Activated T-helper 2 cell treated with anti-CD3 and anti-CD28 coated beads, Interferon-gamma antibody, Interleukin-2, Interleukin-4, amounts not matched to agents 10 μg/mL and 5 μg/mL and 100 μg/mL, durations not matched to agents 14 hours and 24 hours and 36 hours (primary cell): ENCODE measurements around the gene EXO1. TPM values are rescaled to one million over a fixed set of nuclear protein-coding genes. Genes with fewer than 3 reads are reported as not detected.

Source experiments
- DNase-seq: peaks from one replicate; pipeline ENCODE4 v3.0.0; 2021; ENCODE audit warnings: low spot score
- H3K27ac Mint-ChIP-seq: one replicate; pipeline ENCODE4 v1.8.0; 2021; ENCODE audit warnings: mixed read lengths
- H3K27me3 Mint-ChIP-seq: one replicate; pipeline ENCODE4 v1.8.0; 2021; ENCODE audit warnings: low read depth, mixed read lengths
- H3K36me3 Mint-ChIP-seq: one replicate; pipeline ENCODE4 v1.8.0; 2021; ENCODE audit warnings: low read depth, mixed read lengths
- H3K4me1 Mint-ChIP-seq: one replicate; pipeline ENCODE4 v1.8.0; 2021; ENCODE audit warnings: low read depth, mixed read lengths
- H3K4me3 Mint-ChIP-seq: one replicate; pipeline ENCODE4 v1.8.0; 2021; ENCODE audit warnings: low read depth, mild to moderate bottlenecking, moderate library complexity, mixed read lengths
- H3K9me3 Mint-ChIP-seq: one replicate; pipeline ENCODE4 v1.8.0; 2021; ENCODE audit warnings: mixed read lengths
- intact Hi-C: fragments of 100-400 bp; cut with micrococcal nuclease; formaldehyde crosslinking; loops from one replicate; pipeline ENCODE4 v1.15.1; 2023
- total RNA-seq: library from RNA; stranded (reverse); gene quantifications from 2 replicates; pipeline ENCODE4 v1.2.3, GENCODE V29; 2022

The EXO1 gene
- total RNA-seq, 1 donor from 2014 or later: 52.5 TPM

- H3K9me3 Mint-ChIP-seq: no peaks in the 10 kb centered on the region
- H3K36me3 Mint-ChIP-seq: peaks cover 68% of the 10 kb centered on the region
- no peak overlapping the region for H3K27ac Mint-ChIP-seq
- intact Hi-C loops: no loop called here
- no peak overlapping the region for H3K4me3 Mint-ChIP-seq
- H3K4me1 Mint-ChIP-seq: peaks cover 4% of the 10 kb centered on the region
- H3K27me3 Mint-ChIP-seq: no peaks in the 10 kb centered on the region
- no peak for DNase-seq
Measured at GRCh38 chr1:241869022-241869421, 21.0 kb downstream of the EXO1 start.

GRCh38 chr1:241870336-241870735, 22.3 kb downstream of the EXO1 start:
- intact Hi-C loops: no loop called here
- Mint-ChIP-seq H3K4me3 (no peak overlapping the region), H3K27ac (no peak overlapping the region), H3K4me1 (peaks cover 4% of the 10 kb centered on the region), H3K27me3 (no peaks in the 10 kb centered on the region), H3K9me3 (no peaks in the 10 kb centered on the region), H3K36me3 (peaks cover 61% of the 10 kb centered on the region)
- no peak for DNase-seq

DNA sequence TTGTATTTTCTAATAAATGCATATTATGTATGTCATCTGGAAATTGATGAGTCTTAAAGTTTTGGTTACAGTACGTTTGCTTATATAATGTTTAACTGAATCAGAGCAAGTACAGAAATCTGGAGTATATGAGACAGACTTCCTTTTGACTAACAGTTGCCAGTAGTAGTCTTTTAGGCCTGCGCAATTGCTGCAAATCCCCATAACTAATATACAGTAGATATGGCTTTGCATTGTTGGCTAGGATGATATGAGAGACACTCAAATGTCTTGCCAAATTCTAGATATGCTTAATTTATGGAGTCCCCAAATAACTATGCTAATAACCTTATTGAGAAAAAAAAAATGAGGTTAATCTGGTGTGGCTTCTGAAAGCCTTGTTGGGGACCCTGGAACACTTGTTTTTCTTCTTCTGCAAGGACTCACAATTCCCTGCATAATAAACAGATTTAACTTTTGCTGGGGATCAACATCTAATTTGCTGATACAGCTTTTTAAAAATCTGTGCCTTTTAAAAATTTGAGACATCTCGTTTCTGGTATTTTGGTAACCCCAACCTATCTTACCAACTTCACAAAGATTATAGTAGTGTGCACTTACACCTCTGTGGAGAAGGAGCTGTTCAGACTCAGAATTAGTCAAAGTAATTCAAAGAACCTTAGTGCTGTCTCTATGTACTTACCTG, 22.9 kb downstream of the EXO1 start:
- peaks cover 4% of the 10 kb centered on the region for H3K4me1 Mint-ChIP-seq
- H3K36me3 Mint-ChIP-seq: peaks cover 59% of the 10 kb centered on the region
- H3K9me3 Mint-ChIP-seq: no peaks in the 10 kb centered on the region
- H3K27ac Mint-ChIP-seq: no peak overlapping the region
- intact Hi-C loops: no loop called here
- no peak overlapping the region for H3K4me3 Mint-ChIP-seq
- H3K27me3 Mint-ChIP-seq: no peaks in the 10 kb centered on the region
- no peak for DNase-seq

DNA sequence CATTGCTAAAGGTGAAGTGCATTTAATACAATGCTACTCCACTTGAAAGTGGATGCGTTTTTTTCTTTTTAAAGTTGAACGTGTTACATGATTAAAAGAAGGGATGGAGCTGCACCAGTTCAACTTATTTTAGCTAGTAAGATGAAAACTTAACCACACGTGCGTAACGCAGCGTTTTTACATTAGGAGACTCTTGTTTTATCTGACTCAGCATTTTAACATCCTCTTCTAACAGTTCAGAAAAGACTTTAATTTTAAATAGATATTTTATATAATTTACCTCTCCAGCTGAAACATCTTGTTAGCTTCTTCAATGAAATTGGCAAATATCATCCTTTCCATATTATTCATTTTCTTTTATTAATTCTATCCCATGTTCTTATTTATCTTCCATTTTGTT, 33.4 kb downstream of the EXO1 start:
- no peaks in the 10 kb centered on the region for H3K9me3 Mint-ChIP-seq
- no peak for DNase-seq
- peaks cover 9% of the 10 kb centered on the region for H3K4me1 Mint-ChIP-seq
- intact Hi-C loops: no loop called here
- H3K27me3 Mint-ChIP-seq: no peaks in the 10 kb centered on the region
- no peak overlapping the region for H3K27ac Mint-ChIP-seq
- H3K36me3 Mint-ChIP-seq: peaks cover 68% of the 10 kb centered on the region
- H3K4me3 Mint-ChIP-seq: no peak overlapping the region

DNA sequence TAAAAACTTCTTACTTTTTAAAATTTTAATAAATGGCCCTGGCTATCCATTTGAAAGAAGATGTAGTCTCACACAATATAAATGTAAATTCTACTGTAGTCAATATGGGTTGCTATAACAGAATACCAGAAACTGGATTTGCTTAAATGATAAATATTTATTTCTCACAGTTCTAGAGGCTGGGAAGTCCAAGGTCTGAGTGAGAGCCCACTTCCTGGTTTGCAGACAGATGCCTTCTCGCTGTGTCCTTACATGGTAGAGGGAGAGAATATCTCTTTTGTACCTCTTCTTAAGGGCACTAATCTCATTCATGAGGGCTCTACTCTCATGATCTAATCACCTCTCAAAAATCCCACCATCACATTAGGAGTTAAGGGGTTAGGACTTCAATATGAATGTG, 35.2 kb downstream of the EXO1 start:
- no peak for DNase-seq
- intact Hi-C loops: no loop called here
- no peak overlapping the region for H3K4me3 Mint-ChIP-seq
- H3K4me1 Mint-ChIP-seq: peaks cover 12% of the 10 kb centered on the region
- peaks cover 68% of the 10 kb centered on the region for H3K36me3 Mint-ChIP-seq
- no peaks in the 10 kb centered on the region for H3K27me3 Mint-ChIP-seq
- H3K9me3 Mint-ChIP-seq: no peaks in the 10 kb centered on the region
- no peak overlapping the region for H3K27ac Mint-ChIP-seq

DNA sequence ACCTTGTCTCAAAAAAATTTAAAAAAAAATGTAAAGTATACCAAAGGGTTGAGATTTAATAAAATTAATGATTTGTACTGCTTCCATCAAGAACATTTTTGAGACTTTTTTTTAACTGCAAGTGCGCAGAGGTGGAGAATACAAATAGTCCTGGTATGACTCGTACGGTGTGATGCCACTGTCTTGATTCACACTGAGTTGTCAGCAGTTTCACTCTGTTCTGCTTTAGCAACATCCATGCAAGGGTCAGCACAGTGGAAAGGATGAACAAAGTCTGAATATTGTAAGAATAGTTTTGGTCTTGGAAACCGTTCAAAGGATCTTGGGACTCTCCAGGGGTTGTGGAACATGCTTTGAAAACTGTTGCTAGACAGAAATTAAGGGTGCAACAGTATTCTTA, 40.2 kb downstream of the EXO1 start:
- peak overlapping the region; percentile 49 for H3K27ac Mint-ChIP-seq
- intact Hi-C loops: no loop called here
- peaks cover 51% of the 10 kb centered on the region for H3K36me3 Mint-ChIP-seq
- H3K9me3 Mint-ChIP-seq: no peaks in the 10 kb centered on the region
- H3K4me1 Mint-ChIP-seq: peaks cover 12% of the 10 kb centered on the region
- no peaks in the 10 kb centered on the region for H3K27me3 Mint-ChIP-seq
- no peak for DNase-seq
- H3K4me3 Mint-ChIP-seq: no peak overlapping the region

DNA sequence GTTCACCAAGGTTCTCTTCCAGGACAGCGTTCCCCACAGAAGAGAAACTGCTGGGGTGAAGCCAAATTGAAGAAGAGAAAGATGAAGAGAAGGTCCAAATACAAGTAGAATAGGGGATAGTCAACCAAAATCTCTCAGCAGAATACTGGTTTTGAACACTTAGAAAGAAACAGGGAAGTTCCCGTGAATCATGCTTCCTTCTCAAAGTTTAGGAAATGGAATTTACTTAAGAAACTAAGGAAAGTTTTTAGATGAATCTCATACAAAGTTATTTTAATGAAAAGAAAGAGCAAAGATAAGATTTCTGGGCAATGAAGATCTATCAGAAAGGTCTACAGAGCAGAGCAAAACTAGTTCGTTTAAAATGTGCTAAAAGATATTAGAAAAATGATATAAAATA, 43.3 kb downstream of the EXO1 start:
- H3K36me3 Mint-ChIP-seq: peaks cover 31% of the 10 kb centered on the region
- H3K4me1 Mint-ChIP-seq: peaks cover 7% of the 10 kb centered on the region
- intact Hi-C loops: loop anchor here (10.0 kb wide), 1 partner anchor 104 kb away; the partner anchor contains the start of gene MAP1LC3C
- no peak overlapping the region for H3K4me3 Mint-ChIP-seq
- no peak for DNase-seq
- no peaks in the 10 kb centered on the region for H3K27me3 Mint-ChIP-seq
- no peak overlapping the region for H3K27ac Mint-ChIP-seq
- H3K9me3 Mint-ChIP-seq: no peaks in the 10 kb centered on the region

GRCh38 chr1:241894016-241894415, 46.0 kb downstream of the EXO1 start:
- intact Hi-C loops: loop anchor here (10.0 kb wide), 1 partner anchor 101 kb away; the partner anchor contains the start of gene MAP1LC3C
- peaks cover 14% of the 10 kb centered on the region for H3K36me3 Mint-ChIP-seq
- H3K4me1 Mint-ChIP-seq: no peaks in the 10 kb centered on the region
- H3K27ac Mint-ChIP-seq: no peak overlapping the region
- no peaks in the 10 kb centered on the region for H3K27me3 Mint-ChIP-seq
- H3K9me3 Mint-ChIP-seq: no peaks in the 10 kb centered on the region
- DNase-seq: no peak
- no peak overlapping the region for H3K4me3 Mint-ChIP-seq

- no peaks in the 10 kb centered on the region for H3K9me3 Mint-ChIP-seq
- H3K4me3 Mint-ChIP-seq: no peak overlapping the region
- intact Hi-C loops: loop anchor here (10.0 kb wide), 1 partner anchor 100 kb away; the partner anchor contains the start of gene MAP1LC3C
- no peaks in the 10 kb centered on the region for H3K27me3 Mint-ChIP-seq
- peaks cover 9% of the 10 kb centered on the region for H3K36me3 Mint-ChIP-seq
- H3K4me1 Mint-ChIP-seq: no peaks in the 10 kb centered on the region
- no peak for DNase-seq
- H3K27ac Mint-ChIP-seq: no peak overlapping the region
Measured at GRCh38 chr1:241895013-241895412, 47.0 kb downstream of the EXO1 start.

GRCh38 chr1:241896670-241896962, 48.6 kb downstream of the EXO1 start:
- Mint-ChIP-seq H3K9me3 (no peaks in the 10 kb centered on the region), H3K36me3 (no peaks in the 10 kb centered on the region), H3K27ac (no peak overlapping the region), H3K27me3 (no peaks in the 10 kb centered on the region), H3K4me1 (no peaks in the 10 kb centered on the region), H3K4me3 (no peak overlapping the region)
- DNase-seq: no peak
- intact Hi-C loops: loop anchor here (1.0 to 10.0 kb wide), 2 partner anchors 98 to 121 kb away; partner anchors contain the start of gene MAP1LC3C

- intact Hi-C loops: loop anchor here (10.0 kb wide), 1 partner anchor 96 kb away; the partner anchor contains the start of gene MAP1LC3C
- Mint-ChIP-seq H3K36me3 (no peaks in the 10 kb centered on the region), H3K9me3 (no peaks in the 10 kb centered on the region), H3K4me1 (no peaks in the 10 kb centered on the region), H3K4me3 (no peak overlapping the region), H3K27me3 (no peaks in the 10 kb centered on the region), H3K27ac (no peak overlapping the region)
- DNase-seq: no peak
Measured at GRCh38 chr1:241899210-241899609, 51.2 kb downstream of the EXO1 start.

GRCh38 chr1:241900381-241900780, 52.4 kb downstream of the EXO1 start:
- H3K9me3 Mint-ChIP-seq: no peaks in the 10 kb centered on the region
- H3K27ac Mint-ChIP-seq: no peak overlapping the region
- H3K4me1 Mint-ChIP-seq: no peaks in the 10 kb centered on the region
- no peak overlapping the region for H3K4me3 Mint-ChIP-seq
- no peaks in the 10 kb centered on the region for H3K36me3 Mint-ChIP-seq
- no peaks in the 10 kb centered on the region for H3K27me3 Mint-ChIP-seq
- DNase-seq: no peak
- intact Hi-C loops: no loop called here

DNA sequence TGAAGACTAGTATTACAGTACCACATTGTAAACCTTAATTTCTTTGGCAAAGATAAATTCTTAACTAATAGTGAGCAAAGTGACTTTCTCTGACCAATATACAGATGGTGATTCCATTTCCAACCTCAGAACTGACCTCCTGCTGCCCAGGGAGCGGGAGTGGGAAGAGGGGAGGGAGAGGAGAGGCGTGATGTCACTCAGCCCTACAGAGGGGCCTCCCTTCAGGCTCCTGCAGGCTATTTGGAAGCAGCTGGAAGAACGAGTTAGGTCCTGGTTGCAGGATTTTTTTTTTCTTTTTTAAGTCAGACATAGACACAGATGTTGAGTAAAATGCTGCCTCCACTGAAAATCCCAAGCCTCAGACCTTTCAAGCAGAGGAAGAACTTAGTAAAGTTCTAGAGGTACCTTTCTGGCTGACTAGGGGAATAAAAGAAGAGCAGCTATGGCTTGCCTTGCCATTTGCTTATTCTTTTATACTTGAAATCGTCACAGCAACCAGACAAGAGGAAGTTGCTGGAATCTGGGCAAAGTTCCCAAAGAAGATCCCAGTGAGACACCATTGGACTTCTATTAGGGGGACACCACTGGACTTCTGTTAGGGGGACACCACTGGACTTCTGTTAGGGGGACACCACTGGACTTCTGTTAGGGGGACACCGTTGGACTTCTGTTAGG, 54.5 kb downstream of the EXO1 start:
- Mint-ChIP-seq H3K9me3 (no peaks in the 10 kb centered on the region), H3K4me3 (no peak overlapping the region), H3K4me1 (no peaks in the 10 kb centered on the region), H3K27ac (no peak overlapping the region), H3K36me3 (no peaks in the 10 kb centered on the region), H3K27me3 (no peaks in the 10 kb centered on the region)
- intact Hi-C loops: no loop called here
- DNase-seq: no peak
